Measurements from ENCODE around the gene RELB.
"Not testable (repeated sequence)": the region's sequence is repeated elsewhere in the genome, so short reads cannot be mapped to it uniquely, and the experiment has no call there.

RELB gene

GRCh38 chr19:44969437-44969836 lies 31.8 kb upstream of the RELB start:
- TF ChIP-seq CTCF (IDR thresholded peaks at IDR 0.05; ENCODE audit: low read depth, low read length): no peak
- peaks cover 26% of the 10 kb centered on the region for H3K36me3 ChIP-seq
- no peaks in the 10 kb centered on the region for H3K27me3 ChIP-seq (ENCODE audit: insufficient read depth, low read depth, severe bottlenecking)
- no peak for DNase-seq
- H3K4me3 ChIP-seq (ENCODE audit: low read depth, low read length): no peak overlapping the region
- H3K9me3 ChIP-seq (ENCODE audit: severe bottlenecking): no peaks in the 10 kb centered on the region
- H3K27ac ChIP-seq: no peak overlapping the region

GRCh38 chr19:44971451-44971850 lies 29.8 kb upstream of the RELB start:
- H3K27me3 ChIP-seq (ENCODE audit: insufficient read depth, low read depth, severe bottlenecking); H3K4me3 ChIP-seq (ENCODE audit: low read depth, low read length); H3K9me3 ChIP-seq (ENCODE audit: severe bottlenecking); H3K27ac ChIP-seq; DNase-seq: not testable (repeated sequence)
- peaks cover 31% of the 10 kb centered on the region for H3K36me3 ChIP-seq

- Histone ChIP-seq H3K27ac (no peak overlapping the region), H3K36me3 (peaks cover 45% of the 10 kb centered on the region), H3K27me3 (ENCODE audit: insufficient read depth, low read depth, severe bottlenecking) (no peaks in the 10 kb centered on the region), H3K9me3 (ENCODE audit: severe bottlenecking) (no peaks in the 10 kb centered on the region), H3K4me3 (ENCODE audit: low read depth, low read length) (no peak overlapping the region)
- TF ChIP-seq CTCF (IDR thresholded peaks at IDR 0.05; ENCODE audit: low read depth, low read length): no peak
- no peak for DNase-seq
These were observed 28.5 kb upstream of the RELB start for GRCh38 chr19:44972802-44973201.

- Histone ChIP-seq H3K27me3 (ENCODE audit: insufficient read depth, low read depth, severe bottlenecking) (no peaks in the 10 kb centered on the region), H3K9me3 (ENCODE audit: severe bottlenecking) (no peaks in the 10 kb centered on the region), H3K27ac (no peak overlapping the region), H3K4me3 (ENCODE audit: low read depth, low read length) (no peak overlapping the region), H3K36me3 (peaks cover 55% of the 10 kb centered on the region)
- DNase-seq: no peak
- no peak for TF ChIP-seq CTCF (IDR thresholded peaks at IDR 0.05; ENCODE audit: low read depth, low read length)
These were observed 27.1 kb upstream of the RELB start for GRCh38 chr19:44973982-44974735.

GRCh38 chr19:44974857-44975256 lies 26.4 kb upstream of the RELB start:
- Histone ChIP-seq H3K27ac (no peak overlapping the region), H3K27me3 (ENCODE audit: insufficient read depth, low read depth, severe bottlenecking) (no peaks in the 10 kb centered on the region), H3K9me3 (ENCODE audit: severe bottlenecking) (no peaks in the 10 kb centered on the region), H3K36me3 (peaks cover 62% of the 10 kb centered on the region), H3K4me3 (ENCODE audit: low read depth, low read length) (no peak overlapping the region)
- TF ChIP-seq CTCF (IDR thresholded peaks at IDR 0.05; ENCODE audit: low read depth, low read length): no peak
- DNase-seq: no peak

- Histone ChIP-seq H3K27ac (no peak overlapping the region), H3K4me3 (ENCODE audit: low read depth, low read length) (no peak overlapping the region), H3K9me3 (ENCODE audit: severe bottlenecking) (no peaks in the 10 kb centered on the region), H3K36me3 (peaks cover 66% of the 10 kb centered on the region), H3K27me3 (ENCODE audit: insufficient read depth, low read depth, severe bottlenecking) (no peaks in the 10 kb centered on the region)
- no peak for DNase-seq
- no peak for TF ChIP-seq CTCF (IDR thresholded peaks at IDR 0.05; ENCODE audit: low read depth, low read length)
These were observed 25.8 kb upstream of the RELB start for GRCh38 chr19:44975444-44975843.
